T-helper 2 cell treated with Interferon-gamma antibody and Interleukin-4, amounts not matched to agents 5 μg/mL and 100 μg/mL, for 36 hours (primary cell): ENCODE measurements around the gene ARHGEF7.

Experiments used
- DNase-seq: peaks from one replicate; pipeline ENCODE4 v3.0.0; 2021; ENCODE audit warnings: low spot score
- H3K27ac Mint-ChIP-seq: one replicate; pipeline ENCODE4 v1.8.0; 2021; ENCODE audit warnings: mild to moderate bottlenecking, mixed read lengths
- H3K27me3 Mint-ChIP-seq: one replicate; pipeline ENCODE4 v1.8.0; 2021; ENCODE audit warnings: low read depth, mixed read lengths
- H3K36me3 Mint-ChIP-seq: one replicate; pipeline ENCODE4 v1.8.0; 2021; ENCODE audit warnings: low read depth, mixed read lengths
- H3K4me1 Mint-ChIP-seq: one replicate; pipeline ENCODE4 v1.8.0; 2021; ENCODE audit warnings: low read depth, mixed read lengths
- H3K4me3 Mint-ChIP-seq: one replicate; pipeline ENCODE4 v1.8.0; 2022; ENCODE audit warnings: mild to moderate bottlenecking, moderate library complexity, mixed read lengths
- H3K9me3 Mint-ChIP-seq: one replicate; pipeline ENCODE4 v1.8.0; 2021; ENCODE audit warnings: mixed read lengths

ARHGEF7 gene

GRCh38 chr13:111132948-111133347 is 17.8 kb downstream of the ARHGEF7 start:
- Mint-ChIP-seq H3K4me3 (no peak overlapping the region), H3K4me1 (no peaks in the 10 kb centered on the region), H3K9me3 (no peaks in the 10 kb centered on the region), H3K27ac (no peak overlapping the region), H3K36me3 (no peaks in the 10 kb centered on the region), H3K27me3 (peaks cover 24% of the 10 kb centered on the region)
- no peak for DNase-seq

- Mint-ChIP-seq H3K36me3 (no peaks in the 10 kb centered on the region), H3K27me3 (peaks cover 56% of the 10 kb centered on the region), H3K9me3 (no peaks in the 10 kb centered on the region), H3K27ac (no peak overlapping the region), H3K4me3 (no peak overlapping the region), H3K4me1 (no peaks in the 10 kb centered on the region)
- no peak for DNase-seq
Observed at GRCh38 chr13:111139452-111139851, 24.3 kb downstream of the ARHGEF7 start.

GRCh38 chr13:111139873-111140561 is 24.9 kb downstream of the ARHGEF7 start:
- H3K4me3 Mint-ChIP-seq: no peak overlapping the region
- no peaks in the 10 kb centered on the region for H3K36me3 Mint-ChIP-seq
- H3K4me1 Mint-ChIP-seq: no peaks in the 10 kb centered on the region
- no peak for DNase-seq
- H3K27ac Mint-ChIP-seq: no peak overlapping the region
- H3K9me3 Mint-ChIP-seq: no peaks in the 10 kb centered on the region
- H3K27me3 Mint-ChIP-seq: peaks cover 61% of the 10 kb centered on the region

DNA sequence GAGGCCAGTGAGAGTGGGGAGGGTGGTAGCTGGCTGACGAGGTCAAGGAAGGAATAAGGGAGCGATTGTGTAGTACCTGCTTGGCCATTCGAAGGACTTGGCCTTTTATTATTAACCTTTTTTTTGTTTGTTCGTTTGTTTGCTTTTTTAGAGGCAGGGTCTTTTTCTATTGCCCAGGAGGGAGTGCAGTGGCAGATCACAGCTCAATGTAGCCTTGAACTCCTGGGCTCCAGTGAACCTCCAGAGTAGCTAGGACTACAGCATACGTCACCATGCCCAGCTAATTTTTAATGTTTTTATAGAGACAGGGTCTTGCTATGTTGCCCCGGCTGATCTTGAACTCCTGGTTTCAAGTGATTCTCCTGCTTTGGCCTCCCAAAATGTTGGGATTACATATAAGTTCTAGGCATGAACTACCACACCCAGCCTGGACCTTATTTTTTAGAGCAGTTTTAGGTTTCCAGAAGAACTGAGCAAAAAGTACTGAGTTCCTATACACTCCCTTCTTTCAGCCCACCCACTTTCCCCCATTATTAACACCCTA is 25.5 kb downstream of the ARHGEF7 start:
- H3K27me3 Mint-ChIP-seq: peaks cover 62% of the 10 kb centered on the region
- H3K36me3 Mint-ChIP-seq: no peaks in the 10 kb centered on the region
- H3K4me1 Mint-ChIP-seq: no peaks in the 10 kb centered on the region
- no peak for DNase-seq
- H3K4me3 Mint-ChIP-seq: no peak overlapping the region
- H3K27ac Mint-ChIP-seq: no peak overlapping the region
- H3K9me3 Mint-ChIP-seq: no peaks in the 10 kb centered on the region

GRCh38 chr13:111142472-111142871 is 27.4 kb downstream of the ARHGEF7 start:
- no peak for DNase-seq
- Mint-ChIP-seq H3K4me3 (no peak overlapping the region), H3K27me3 (peaks cover 56% of the 10 kb centered on the region), H3K27ac (no peak overlapping the region), H3K4me1 (no peaks in the 10 kb centered on the region), H3K9me3 (no peaks in the 10 kb centered on the region), H3K36me3 (no peaks in the 10 kb centered on the region)

GRCh38 chr13:111143865-111144540 is 28.9 kb downstream of the ARHGEF7 start:
- Mint-ChIP-seq H3K4me3 (no peak overlapping the region), H3K27me3 (peaks cover 56% of the 10 kb centered on the region), H3K4me1 (no peaks in the 10 kb centered on the region), H3K9me3 (no peaks in the 10 kb centered on the region), H3K36me3 (no peaks in the 10 kb centered on the region), H3K27ac (no peak overlapping the region)
- DNase-seq: no peak

DNA sequence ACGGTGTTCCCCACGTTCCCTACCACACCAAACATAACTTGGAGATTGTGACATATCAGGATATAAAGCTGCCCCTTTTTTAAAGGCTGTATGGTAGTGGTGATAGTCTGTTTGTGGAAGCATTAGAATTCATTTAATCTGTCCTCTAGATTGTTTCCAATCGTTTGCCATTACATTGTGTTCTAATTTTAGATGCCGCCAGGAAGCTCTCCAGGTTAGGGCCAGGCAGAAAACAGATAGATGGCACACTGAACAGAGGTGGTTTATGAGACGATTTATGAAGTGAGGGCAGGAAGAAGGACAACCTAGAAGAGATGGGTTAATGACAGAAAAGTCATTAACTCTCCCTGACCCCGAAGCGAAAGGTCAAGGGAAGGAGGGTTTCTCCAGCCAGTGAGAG is 30.0 kb downstream of the ARHGEF7 start:
- no peak overlapping the region for H3K27ac Mint-ChIP-seq
- peaks cover 49% of the 10 kb centered on the region for H3K27me3 Mint-ChIP-seq
- H3K4me3 Mint-ChIP-seq: no peak overlapping the region
- no peak for DNase-seq
- no peaks in the 10 kb centered on the region for H3K4me1 Mint-ChIP-seq
- no peaks in the 10 kb centered on the region for H3K9me3 Mint-ChIP-seq
- no peaks in the 10 kb centered on the region for H3K36me3 Mint-ChIP-seq

GRCh38 chr13:111145506-111145905 is 30.4 kb downstream of the ARHGEF7 start:
- no peak for DNase-seq
- H3K9me3 Mint-ChIP-seq: no peaks in the 10 kb centered on the region
- no peak overlapping the region for H3K27ac Mint-ChIP-seq
- H3K27me3 Mint-ChIP-seq: peaks cover 49% of the 10 kb centered on the region
- no peaks in the 10 kb centered on the region for H3K4me1 Mint-ChIP-seq
- H3K4me3 Mint-ChIP-seq: no peak overlapping the region
- H3K36me3 Mint-ChIP-seq: no peaks in the 10 kb centered on the region

DNA sequence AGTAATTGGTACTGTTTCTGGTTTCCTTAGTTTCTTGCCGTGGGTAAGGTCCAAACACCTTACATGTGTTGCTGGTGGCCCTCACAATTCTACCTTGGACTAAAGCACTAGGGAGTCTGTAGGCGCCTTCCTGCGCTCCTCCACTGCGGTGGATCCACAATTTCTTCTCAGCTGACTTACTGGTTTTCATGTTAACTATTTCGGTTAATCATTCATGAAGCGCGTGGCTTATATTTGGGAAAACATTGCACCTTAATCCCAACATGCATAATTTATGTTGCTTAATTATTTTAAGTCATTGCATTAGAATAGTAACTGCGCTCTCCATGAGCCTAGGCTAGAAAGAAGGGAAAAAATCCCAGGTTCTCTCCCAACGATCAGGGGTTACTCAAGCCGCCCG is 37.7 kb downstream of the ARHGEF7 start:
- H3K27ac Mint-ChIP-seq: peak overlapping the region; percentile 97
- peak overlapping the region; percentile 93 for H3K4me3 Mint-ChIP-seq

GRCh38 chr13:111153279-111153976 is 38.3 kb downstream of the ARHGEF7 start:
- H3K36me3 Mint-ChIP-seq: peaks cover 18% of the 10 kb centered on the region
- H3K4me3 Mint-ChIP-seq: peak overlapping the region; percentile 93
- peaks cover 24% of the 10 kb centered on the region for H3K4me1 Mint-ChIP-seq
- peaks cover 20% of the 10 kb centered on the region for H3K27me3 Mint-ChIP-seq
- no peaks in the 10 kb centered on the region for H3K9me3 Mint-ChIP-seq
- peak; percentile 94 for DNase-seq
- H3K27ac Mint-ChIP-seq: peak overlapping the region; percentile 97

More for the DNA sequence above, 37.7 kb downstream of the ARHGEF7 start:
- peaks cover 18% of the 10 kb centered on the region for H3K36me3 Mint-ChIP-seq
- peaks cover 25% of the 10 kb centered on the region for H3K27me3 Mint-ChIP-seq
- H3K4me1 Mint-ChIP-seq: peaks cover 24% of the 10 kb centered on the region
- DNase-seq: no peak
- H3K9me3 Mint-ChIP-seq: no peaks in the 10 kb centered on the region

DNA sequence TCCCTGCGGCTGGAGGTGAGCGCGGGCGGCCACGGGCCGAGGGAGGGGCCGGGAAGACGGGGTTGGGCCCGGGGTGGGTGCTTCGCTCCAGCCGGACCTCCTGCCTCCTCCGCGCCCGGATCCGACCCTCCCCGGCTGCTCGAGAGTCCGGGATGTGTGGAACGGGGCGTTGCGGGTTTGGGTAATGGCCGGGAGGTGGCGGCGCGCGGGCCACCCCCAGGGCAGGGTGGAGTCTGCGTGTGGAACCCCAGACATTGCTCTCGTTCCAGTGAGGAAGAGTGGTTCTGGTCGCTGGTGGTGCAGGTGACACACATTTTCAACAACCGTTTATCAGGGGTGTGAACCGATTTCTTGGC is 38.8 kb downstream of the ARHGEF7 start:
- H3K9me3 Mint-ChIP-seq: no peaks in the 10 kb centered on the region
- H3K4me1 Mint-ChIP-seq: peaks cover 26% of the 10 kb centered on the region
- H3K27ac Mint-ChIP-seq: peak overlapping the region; percentile 91
- H3K27me3 Mint-ChIP-seq: peaks cover 18% of the 10 kb centered on the region
- H3K4me3 Mint-ChIP-seq: peak overlapping the region; percentile 93
- peaks cover 20% of the 10 kb centered on the region for H3K36me3 Mint-ChIP-seq
- no peak for DNase-seq

DNA sequence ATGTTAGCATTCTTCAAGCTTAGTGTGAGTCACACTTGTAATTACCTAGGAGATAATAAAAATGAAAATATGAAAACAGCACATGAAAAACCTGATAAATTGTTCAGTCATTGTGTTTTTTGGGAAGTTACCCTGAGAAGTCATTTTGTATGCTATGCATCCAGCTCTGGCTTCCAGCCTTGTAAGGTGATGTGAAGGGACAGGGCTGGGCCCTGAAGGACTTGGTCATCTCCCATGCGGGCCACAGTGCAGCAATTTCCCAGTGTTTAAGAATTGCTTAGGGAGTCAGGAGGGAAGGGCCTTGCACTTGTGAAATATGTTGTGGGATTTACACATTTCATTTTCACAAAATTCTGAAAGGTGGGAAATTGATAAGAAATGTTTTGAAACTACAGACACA is 41.3 kb downstream of the ARHGEF7 start:
- DNase-seq: no peak
- Mint-ChIP-seq H3K36me3 (peaks cover 45% of the 10 kb centered on the region), H3K4me1 (peaks cover 36% of the 10 kb centered on the region), H3K4me3 (no peak overlapping the region), H3K27ac (peak overlapping the region; percentile 27), H3K9me3 (peaks cover 9% of the 10 kb centered on the region), H3K27me3 (peaks cover 6% of the 10 kb centered on the region)

- Mint-ChIP-seq H3K27me3 (no peaks in the 10 kb centered on the region), H3K27ac (no peak overlapping the region), H3K4me1 (peaks cover 34% of the 10 kb centered on the region), H3K36me3 (peaks cover 54% of the 10 kb centered on the region), H3K9me3 (peaks cover 9% of the 10 kb centered on the region), H3K4me3 (no peak overlapping the region)
- no peak for DNase-seq
Observed at GRCh38 chr13:111158136-111158805, 43.2 kb downstream of the ARHGEF7 start.
